ENCODE data around the gene HGS. TPM values are rescaled to one million over a fixed set of nuclear protein-coding genes. Genes with fewer than 3 reads are reported as not detected.

The HGS gene
- total and polyA plus RNA-seq, 2 of the 13 experiments (the other 11 are each of a cell fraction or from before 2014, with no cell fraction given), result 73.3 to 78.1 TPM

DNA sequence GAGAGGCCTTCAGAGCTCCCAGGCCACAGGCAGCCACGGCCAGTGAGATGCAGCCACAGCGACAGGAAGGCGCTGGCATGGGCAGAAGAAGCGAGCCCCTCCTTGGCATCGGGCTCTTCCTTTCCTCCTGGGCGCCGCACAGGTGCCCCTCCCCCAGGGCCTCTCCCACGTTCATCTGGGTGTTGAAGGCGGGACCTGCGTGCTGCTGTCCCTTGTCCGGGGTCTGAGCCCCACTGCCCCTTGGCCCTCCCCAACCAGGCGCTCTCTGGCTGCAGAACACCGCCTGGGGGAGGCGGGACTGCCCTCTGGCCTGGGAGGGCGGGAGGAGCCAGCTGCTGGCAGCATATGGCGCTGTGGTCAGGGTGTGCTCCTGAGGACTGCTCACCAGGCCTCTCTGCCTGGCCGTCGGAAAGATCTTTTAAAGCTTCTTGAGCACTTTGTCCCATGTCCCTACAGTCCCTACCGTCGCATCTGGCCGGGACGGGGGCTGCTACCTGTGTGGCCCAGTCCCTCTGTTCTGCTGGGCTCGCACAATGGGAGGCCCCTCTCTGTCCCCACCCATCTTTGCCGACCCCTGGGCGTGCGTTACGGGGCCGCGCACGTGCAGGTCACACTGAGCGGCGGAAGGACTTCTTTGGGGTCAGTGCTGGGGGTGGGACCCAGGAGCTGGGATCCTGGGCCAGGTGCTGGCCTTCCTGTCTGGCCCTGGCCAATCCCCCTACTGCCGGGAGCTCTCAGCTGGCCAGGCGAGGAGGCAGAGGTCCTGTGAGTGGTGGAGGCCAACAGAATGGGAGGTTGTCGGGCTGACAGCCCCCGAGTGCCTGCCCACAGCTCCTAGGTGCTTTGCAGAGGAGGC, 30.0 kb downstream of the HGS start (continued):
- TF ChIP-seq, protein P1, sequence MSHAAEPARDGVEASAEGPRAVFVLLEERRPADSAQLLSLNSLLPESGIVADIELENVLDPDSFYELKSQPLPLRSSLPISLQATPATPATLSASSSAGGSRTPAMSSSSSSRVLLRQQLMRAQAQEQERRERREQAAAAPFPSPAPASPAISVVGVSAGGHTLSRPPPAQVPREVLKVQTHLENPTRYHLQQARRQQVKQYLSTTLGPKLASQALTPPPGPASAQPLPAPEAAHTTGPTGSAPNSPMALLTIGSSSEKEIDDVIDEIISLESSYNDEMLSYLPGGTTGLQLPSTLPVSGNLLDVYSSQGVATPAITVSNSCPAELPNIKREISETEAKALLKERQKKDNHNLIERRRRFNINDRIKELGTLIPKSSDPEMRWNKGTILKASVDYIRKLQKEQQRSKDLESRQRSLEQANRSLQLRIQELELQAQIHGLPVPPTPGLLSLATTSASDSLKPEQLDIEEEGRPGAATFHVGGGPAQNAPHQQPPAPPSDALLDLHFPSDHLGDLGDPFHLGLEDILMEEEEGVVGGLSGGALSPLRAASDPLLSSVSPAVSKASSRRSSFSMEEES (CRISPR knock-in tag; IDR thresholded peaks at IDR 0.05), result peak; percentile 59; the same call in 1 of the 2 replicates
- TF ChIP-seq KMT2B (CRISPR knock-in tag; IDR thresholded peaks at IDR 0.05) (peak; percentile 64; the same call in 1 of the 2 replicates), MYNN (CRISPR knock-in tag; IDR thresholded peaks at IDR 0.05; ENCODE audit: low read depth) (peak; percentile 27; the same call in 1 of the 2 replicates), ZMYM4 (CRISPR knock-in tag; IDR thresholded peaks at IDR 0.05) (peak; percentile 57), KLF15 (CRISPR knock-in tag; IDR thresholded peaks at IDR 0.05; ENCODE audit: borderline replicate concordance) (no peak), KAT2B (IDR thresholded peaks at IDR 0.05; ENCODE audit: borderline replicate concordance, low read depth, low read length) (no peak), JUN (CRISPR knock-in tag; IDR thresholded peaks at IDR 0.05) (no peak), RCOR2 (CRISPR knock-in tag; IDR thresholded peaks at IDR 0.05) (0 out of 2 replicates have a peak, but pooled peaks have one; percentile 16), SMARCE1 (IDR thresholded peaks at IDR 0.05; ENCODE audit: borderline replicate concordance) (no peak), HOXA9 (CRISPR knock-in tag; IDR thresholded peaks at IDR 0.05; ENCODE audit: borderline replicate concordance) (peak; percentile 95; the same call in 1 of the 2 replicates), ZNF484 (CRISPR knock-in tag; IDR thresholded peaks at IDR 0.05; ENCODE audit: borderline replicate concordance, low read depth) (0 out of 2 replicates have a peak, but pooled peaks have one; percentile 86), CBX2 (IDR thresholded peaks at IDR 0.05; ENCODE audit: low read depth, low read length) (no peak), CBX2 (CRISPR knock-in tag; IDR thresholded peaks at IDR 0.05; ENCODE audit: low read depth) (peak; percentile 73; the same call in 1 of the 2 replicates), TMF1 (CRISPR knock-in tag; IDR thresholded peaks at IDR 0.05; ENCODE audit: low read depth) (peak; percentile 72; the same call in 1 of the 2 replicates), ZNF792 (CRISPR knock-in tag; IDR thresholded peaks at IDR 0.05) (peak; percentile 85), SRF (IDR thresholded peaks at IDR 0.05; ENCODE audit: low read depth, low read length) (no peak), ZNF124 (CRISPR knock-in tag; IDR thresholded peaks at IDR 0.05) (peak; percentile 61; the same call in 1 of the 2 replicates), SOX6 (IDR thresholded peaks at IDR 0.05) (no peak), SOX6 (CRISPR knock-in tag; IDR thresholded peaks at IDR 0.05) (peak; percentile 95), ZNF75D (CRISPR knock-in tag; IDR thresholded peaks at IDR 0.05; ENCODE audit: borderline replicate concordance) (no peak), ZNF354B (CRISPR knock-in tag; IDR thresholded peaks at IDR 0.05) (no peak), SKI (IDR thresholded peaks at IDR 0.05; ENCODE audit: partially characterized antibody) (no peak)
- TF ChIP-seq, protein P2, sequence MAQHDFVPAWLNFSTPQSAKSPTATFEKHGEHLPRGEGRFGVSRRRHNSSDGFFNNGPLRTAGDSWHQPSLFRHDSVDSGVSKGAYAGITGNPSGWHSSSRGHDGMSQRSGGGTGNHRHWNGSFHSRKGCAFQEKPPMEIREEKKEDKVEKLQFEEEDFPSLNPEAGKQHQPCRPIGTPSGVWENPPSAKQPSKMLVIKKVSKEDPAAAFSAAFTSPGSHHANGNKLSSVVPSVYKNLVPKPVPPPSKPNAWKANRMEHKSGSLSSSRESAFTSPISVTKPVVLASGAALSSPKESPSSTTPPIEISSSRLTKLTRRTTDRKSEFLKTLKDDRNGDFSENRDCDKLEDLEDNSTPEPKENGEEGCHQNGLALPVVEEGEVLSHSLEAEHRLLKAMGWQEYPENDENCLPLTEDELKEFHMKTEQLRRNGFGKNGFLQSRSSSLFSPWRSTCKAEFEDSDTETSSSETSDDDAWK (CRISPR knock-in tag; IDR thresholded peaks at IDR 0.05), result no peak
- TF ChIP-seq, protein P3, sequence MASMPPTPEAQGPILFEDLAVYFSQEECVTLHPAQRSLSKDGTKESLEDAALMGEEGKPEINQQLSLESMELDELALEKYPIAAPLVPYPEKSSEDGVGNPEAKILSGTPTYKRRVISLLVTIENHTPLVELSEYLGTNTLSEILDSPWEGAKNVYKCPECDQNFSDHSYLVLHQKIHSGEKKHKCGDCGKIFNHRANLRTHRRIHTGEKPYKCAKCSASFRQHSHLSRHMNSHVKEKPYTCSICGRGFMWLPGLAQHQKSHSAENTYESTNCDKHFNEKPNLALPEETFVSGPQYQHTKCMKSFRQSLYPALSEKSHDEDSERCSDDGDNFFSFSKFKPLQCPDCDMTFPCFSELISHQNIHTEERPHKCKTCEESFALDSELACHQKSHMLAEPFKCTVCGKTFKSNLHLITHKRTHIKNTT (CRISPR knock-in tag; IDR thresholded peaks at IDR 0.05), result no peak
